Panc1 (cell line): ENCODE measurements around the gene NLGN2.

Experiments used
- POLR2AphosphoS5 ChIP-seq: IDR thresholded peaks from 2 replicates; pipeline ENCODE4 v1.6.1; 2012; ENCODE audit warnings: mild to moderate bottlenecking, low read depth, low read length, moderate library complexity
- SIN3A ChIP-seq: IDR thresholded peaks from 2 replicates; pipeline ENCODE4 v1.6.1; 2012; ENCODE audit warnings: low read depth, mild to moderate bottlenecking, low read length, moderate library complexity, borderline replicate concordance; ENCODE audit not compliant: insufficient read depth
- TF ChIP-seq, protein P1 (sequence below), 2 experiments: IDR thresholded peaks; 2 replicates each; pipeline ENCODE4 v1.6.1; 2011 to 2012; ENCODE audit warnings: low read depth in 2 of 2, control low read depth in 1 of 2, low read length in 1 of 2, mild to moderate bottlenecking in 1 of 2, moderate library complexity in 1 of 2; ENCODE audit not compliant: insufficient read depth in 1 of 2
- TF ChIP-seq, protein P2 (sequence below): fragments of 450-650 bp; IDR thresholded peaks from 2 replicates; pipeline ENCODE4 v1.5.1; 2017; ENCODE audit warnings: mild to moderate bottlenecking

DNA sequence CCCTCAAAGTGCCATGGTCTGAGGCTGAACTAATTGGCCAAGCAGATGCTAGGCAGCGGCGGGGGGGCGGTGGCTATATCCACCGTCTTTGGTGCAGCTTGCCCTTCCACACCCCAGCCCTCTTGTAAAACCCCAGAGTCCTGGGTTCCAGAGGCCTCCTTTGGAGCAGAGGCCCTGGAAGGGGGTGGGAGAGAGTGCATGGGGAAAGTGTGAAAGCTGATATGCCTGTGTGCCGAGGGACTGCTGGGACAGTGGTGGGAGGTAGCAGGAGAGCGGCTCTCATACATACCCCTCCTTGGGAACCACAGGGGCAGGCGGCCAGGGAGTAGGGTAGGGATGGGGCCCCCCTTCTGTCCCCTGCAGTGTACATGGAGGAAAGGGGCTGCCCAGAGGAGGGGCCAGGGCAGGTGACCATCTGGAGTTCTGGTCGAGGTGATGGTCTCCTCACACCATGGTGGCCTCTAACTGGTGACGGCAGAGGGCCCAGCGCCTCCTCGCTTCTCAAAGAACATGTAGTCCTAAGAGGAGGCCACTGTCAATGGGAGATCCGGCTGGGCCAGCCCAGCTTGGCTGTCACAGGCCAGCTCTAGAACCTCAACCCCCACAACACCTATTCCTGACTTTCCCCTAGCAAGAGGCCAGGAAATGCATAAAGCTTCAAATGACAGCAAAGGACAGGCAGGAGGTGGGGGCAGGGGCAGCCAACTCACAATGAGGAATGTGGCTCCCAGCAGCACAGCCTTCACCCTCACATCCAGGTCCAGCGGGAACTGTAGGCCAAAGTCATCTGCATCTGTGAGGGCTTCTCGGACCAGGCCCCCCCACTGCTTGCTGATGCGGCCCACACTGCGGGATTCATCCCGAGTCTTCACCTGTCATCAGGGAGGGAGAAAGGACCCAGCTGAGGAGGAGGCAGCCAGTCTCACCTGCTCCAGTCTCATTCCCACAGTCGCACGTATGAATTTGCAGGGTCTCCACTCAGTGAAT lies 17.4 kb upstream of the NLGN2 start:
- TF ChIP-seq, protein P1, sequence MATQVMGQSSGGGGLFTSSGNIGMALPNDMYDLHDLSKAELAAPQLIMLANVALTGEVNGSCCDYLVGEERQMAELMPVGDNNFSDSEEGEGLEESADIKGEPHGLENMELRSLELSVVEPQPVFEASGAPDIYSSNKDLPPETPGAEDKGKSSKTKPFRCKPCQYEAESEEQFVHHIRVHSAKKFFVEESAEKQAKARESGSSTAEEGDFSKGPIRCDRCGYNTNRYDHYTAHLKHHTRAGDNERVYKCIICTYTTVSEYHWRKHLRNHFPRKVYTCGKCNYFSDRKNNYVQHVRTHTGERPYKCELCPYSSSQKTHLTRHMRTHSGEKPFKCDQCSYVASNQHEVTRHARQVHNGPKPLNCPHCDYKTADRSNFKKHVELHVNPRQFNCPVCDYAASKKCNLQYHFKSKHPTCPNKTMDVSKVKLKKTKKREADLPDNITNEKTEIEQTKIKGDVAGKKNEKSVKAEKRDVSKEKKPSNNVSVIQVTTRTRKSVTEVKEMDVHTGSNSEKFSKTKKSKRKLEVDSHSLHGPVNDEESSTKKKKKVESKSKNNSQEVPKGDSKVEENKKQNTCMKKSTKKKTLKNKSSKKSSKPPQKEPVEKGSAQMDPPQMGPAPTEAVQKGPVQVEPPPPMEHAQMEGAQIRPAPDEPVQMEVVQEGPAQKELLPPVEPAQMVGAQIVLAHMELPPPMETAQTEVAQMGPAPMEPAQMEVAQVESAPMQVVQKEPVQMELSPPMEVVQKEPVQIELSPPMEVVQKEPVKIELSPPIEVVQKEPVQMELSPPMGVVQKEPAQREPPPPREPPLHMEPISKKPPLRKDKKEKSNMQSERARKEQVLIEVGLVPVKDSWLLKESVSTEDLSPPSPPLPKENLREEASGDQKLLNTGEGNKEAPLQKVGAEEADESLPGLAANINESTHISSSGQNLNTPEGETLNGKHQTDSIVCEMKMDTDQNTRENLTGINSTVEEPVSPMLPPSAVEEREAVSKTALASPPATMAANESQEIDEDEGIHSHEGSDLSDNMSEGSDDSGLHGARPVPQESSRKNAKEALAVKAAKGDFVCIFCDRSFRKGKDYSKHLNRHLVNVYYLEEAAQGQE (IDR thresholded peaks at IDR 0.05; ENCODE audit: insufficient read depth in 1 of 2, low read depth in 2 of 2, low read length in 1 of 2), result no peak
- TF ChIP-seq, protein P2, sequence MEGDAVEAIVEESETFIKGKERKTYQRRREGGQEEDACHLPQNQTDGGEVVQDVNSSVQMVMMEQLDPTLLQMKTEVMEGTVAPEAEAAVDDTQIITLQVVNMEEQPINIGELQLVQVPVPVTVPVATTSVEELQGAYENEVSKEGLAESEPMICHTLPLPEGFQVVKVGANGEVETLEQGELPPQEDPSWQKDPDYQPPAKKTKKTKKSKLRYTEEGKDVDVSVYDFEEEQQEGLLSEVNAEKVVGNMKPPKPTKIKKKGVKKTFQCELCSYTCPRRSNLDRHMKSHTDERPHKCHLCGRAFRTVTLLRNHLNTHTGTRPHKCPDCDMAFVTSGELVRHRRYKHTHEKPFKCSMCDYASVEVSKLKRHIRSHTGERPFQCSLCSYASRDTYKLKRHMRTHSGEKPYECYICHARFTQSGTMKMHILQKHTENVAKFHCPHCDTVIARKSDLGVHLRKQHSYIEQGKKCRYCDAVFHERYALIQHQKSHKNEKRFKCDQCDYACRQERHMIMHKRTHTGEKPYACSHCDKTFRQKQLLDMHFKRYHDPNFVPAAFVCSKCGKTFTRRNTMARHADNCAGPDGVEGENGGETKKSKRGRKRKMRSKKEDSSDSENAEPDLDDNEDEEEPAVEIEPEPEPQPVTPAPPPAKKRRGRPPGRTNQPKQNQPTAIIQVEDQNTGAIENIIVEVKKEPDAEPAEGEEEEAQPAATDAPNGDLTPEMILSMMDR, result no peak
- TF ChIP-seq POLR2AphosphoS5, result no peak
- no peak for TF ChIP-seq SIN3A
